MCF 10A (cell line): ENCODE data around the gene NUFIP1. TPM values are rescaled to one million over a fixed set of nuclear protein-coding genes. Genes with fewer than 3 reads are reported as not detected.

Experiments used
- BruUV-seq: library from RNA; stranded (reverse); fragments of 400-500 nt; replicated peaks from 2 replicates; lab custom pipeline; 2021; lab: Mats Ljungman, UMichigan
- CTCF ChIA-PET: fragments of 300-600 bp; sonication (Branson Sonifier 250); formaldehyde crosslinking; extraction: SDS; loops from one replicate; lab custom pipeline; 2021; ENCODE audit warnings: antibody characterized with exemption, inconsistent platforms; lab: Yijun Ruan, JAX
- POLR2A ChIA-PET: fragments of 300-600, 350-650 bp; sonication (Branson Sonifier 250); formaldehyde crosslinking; extraction: SDS; loops from one replicate; lab custom pipeline; 2020; ENCODE audit warnings: antibody characterized with exemption, inconsistent platforms; lab: Yijun Ruan, JAX
- DNase-seq: peaks from one replicate; pipeline ENCODE4 v3.0.0-alpha.2; 2018; ENCODE audit not compliant: unreplicated experiment
- H3K27ac Mint-ChIP-seq: one replicate; pipeline ENCODE4 v1.8.0; 2022; ENCODE audit warnings: mild to moderate bottlenecking, low read depth, mixed read lengths; ENCODE audit not compliant: unreplicated experiment
- H3K27me3 Mint-ChIP-seq: one replicate; pipeline ENCODE4 v1.8.0; 2022; ENCODE audit warnings: mixed read lengths; ENCODE audit not compliant: insufficient read depth, unreplicated experiment
- H3K36me3 Mint-ChIP-seq: one replicate; pipeline ENCODE4 v1.8.0; 2022; ENCODE audit warnings: mild to moderate bottlenecking, moderate library complexity, mixed read lengths; ENCODE audit not compliant: insufficient read depth, unreplicated experiment
- H3K4me1 Mint-ChIP-seq: one replicate; pipeline ENCODE4 v1.8.0; 2022; ENCODE audit warnings: mixed read lengths; ENCODE audit not compliant: insufficient read depth, unreplicated experiment
- H3K4me3 Mint-ChIP-seq: one replicate; pipeline ENCODE4 v1.8.0; 2022; ENCODE audit warnings: mild to moderate bottlenecking, moderate library complexity, mixed read lengths; ENCODE audit not compliant: unreplicated experiment
- H3K9me3 Mint-ChIP-seq: one replicate; pipeline ENCODE4 v1.8.0; 2022; ENCODE audit warnings: mixed read lengths; ENCODE audit not compliant: unreplicated experiment
- intact Hi-C: fragments of 100-400 bp; cut with micrococcal nuclease; formaldehyde crosslinking; loops from 2 replicates; pipeline ENCODE4 v1.14.1; 2022
- total RNA-seq: library from RNA; stranded (reverse); gene quantifications from 2 replicates; pipeline ENCODE4 v1.2.3, GENCODE V29; 2022
- TF ChIP-seq, protein P1 (sequence below): fragments of 200-600 bp; IDR thresholded peaks from one replicate; pipeline ENCODE4 v1.8.0; 2022; ENCODE audit warnings: antibody characterized with exemption, mild to moderate bottlenecking; ENCODE audit not compliant: unreplicated experiment

NUFIP1 gene
- total RNA-seq, 1 experiment from 2014 or later, result 9.7 TPM

GRCh38 chr13:44968434-44968815, 20.8 kb downstream of the NUFIP1 start:
- peak overlapping the region; percentile 40 for H3K27ac Mint-ChIP-seq
- H3K4me1 Mint-ChIP-seq, result peaks cover 15% of the 10 kb centered on the region
- H3K9me3 Mint-ChIP-seq, result no peaks in the 10 kb centered on the region
- peaks cover 43% of the 10 kb centered on the region for H3K36me3 Mint-ChIP-seq
- DNase-seq, result no peak
- ChIA-PET POLR2A (interaction anchor here (0.7 to 2.3 kb wide), 3 partner anchors 12 to 483 kb away, joined by 3 to 10 read pairs (median 6); no protein-coding TSS in a partner anchor), CTCF (interaction anchor here (0.6 to 4.8 kb wide), 8 partner anchors 21 to 486 kb away, joined by 3 to 50 read pairs (median 4); no protein-coding TSS in a partner anchor)
- no peak overlapping the region for H3K4me3 Mint-ChIP-seq
- H3K27me3 Mint-ChIP-seq, result no peaks in the 10 kb centered on the region
- no TSS peak for BruUV-seq
- intact Hi-C loops, result no loop called here
- TF ChIP-seq, protein P1, sequence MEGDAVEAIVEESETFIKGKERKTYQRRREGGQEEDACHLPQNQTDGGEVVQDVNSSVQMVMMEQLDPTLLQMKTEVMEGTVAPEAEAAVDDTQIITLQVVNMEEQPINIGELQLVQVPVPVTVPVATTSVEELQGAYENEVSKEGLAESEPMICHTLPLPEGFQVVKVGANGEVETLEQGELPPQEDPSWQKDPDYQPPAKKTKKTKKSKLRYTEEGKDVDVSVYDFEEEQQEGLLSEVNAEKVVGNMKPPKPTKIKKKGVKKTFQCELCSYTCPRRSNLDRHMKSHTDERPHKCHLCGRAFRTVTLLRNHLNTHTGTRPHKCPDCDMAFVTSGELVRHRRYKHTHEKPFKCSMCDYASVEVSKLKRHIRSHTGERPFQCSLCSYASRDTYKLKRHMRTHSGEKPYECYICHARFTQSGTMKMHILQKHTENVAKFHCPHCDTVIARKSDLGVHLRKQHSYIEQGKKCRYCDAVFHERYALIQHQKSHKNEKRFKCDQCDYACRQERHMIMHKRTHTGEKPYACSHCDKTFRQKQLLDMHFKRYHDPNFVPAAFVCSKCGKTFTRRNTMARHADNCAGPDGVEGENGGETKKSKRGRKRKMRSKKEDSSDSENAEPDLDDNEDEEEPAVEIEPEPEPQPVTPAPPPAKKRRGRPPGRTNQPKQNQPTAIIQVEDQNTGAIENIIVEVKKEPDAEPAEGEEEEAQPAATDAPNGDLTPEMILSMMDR, result no peak

- peak; percentile 5 for DNase-seq
- no peak overlapping the region for H3K4me3 Mint-ChIP-seq
- ChIA-PET POLR2A (interaction anchor here (0.5 to 0.8 kb wide), 6 partner anchors 46 to 1157 kb away, joined by 3 read pairs; no protein-coding TSS in a partner anchor), CTCF (interaction anchor here (0.6 to 4.8 kb wide), 6 partner anchors 49 to 485 kb away, joined by 3 to 50 read pairs (median 5); no protein-coding TSS in a partner anchor)
- H3K36me3 Mint-ChIP-seq, result peaks cover 48% of the 10 kb centered on the region
- TF ChIP-seq, protein P1, result no peak
- peaks cover 15% of the 10 kb centered on the region for H3K4me1 Mint-ChIP-seq
- H3K9me3 Mint-ChIP-seq, result no peaks in the 10 kb centered on the region
- peak overlapping the region; percentile 40 for H3K27ac Mint-ChIP-seq
- no TSS peak for BruUV-seq
- intact Hi-C loops, result no loop called here
- H3K27me3 Mint-ChIP-seq, result no peaks in the 10 kb centered on the region
These were observed 21.4 kb downstream of the NUFIP1 start for GRCh38 chr13:44967704-44968433.

DNA sequence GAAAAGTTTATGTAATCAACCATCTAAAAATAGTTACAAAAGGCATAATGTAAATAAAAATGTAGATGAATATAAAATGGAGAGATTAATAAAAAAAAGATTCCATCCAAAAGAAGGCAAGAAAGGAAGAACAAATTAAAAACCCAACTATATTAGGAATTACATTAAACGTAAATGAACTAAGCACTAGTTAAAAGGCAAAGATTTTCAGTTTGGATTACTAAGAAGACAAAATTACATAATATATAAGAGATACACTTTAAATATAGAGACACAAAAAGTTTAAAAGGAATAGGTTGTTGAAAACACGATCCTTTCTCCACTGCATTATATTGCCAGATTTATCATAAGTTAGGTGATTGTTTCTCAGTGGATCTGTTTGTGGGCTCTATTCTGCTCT, 27.3 kb downstream of the NUFIP1 start:
- no peaks in the 10 kb centered on the region for H3K27me3 Mint-ChIP-seq
- DNase-seq, result no peak
- intact Hi-C loops, result no loop called here
- BruUV-seq, result no TSS peak
- ChIA-PET CTCF (interaction anchor here (1.1 kb wide), 1 partner anchor 44 kb away, joined by 4 read pairs; no protein-coding TSS in a partner anchor), POLR2A (no interaction called here)
- H3K9me3 Mint-ChIP-seq, result peaks cover 11% of the 10 kb centered on the region
- no peak overlapping the region for H3K27ac Mint-ChIP-seq
- peaks cover 79% of the 10 kb centered on the region for H3K36me3 Mint-ChIP-seq
- no peak overlapping the region for H3K4me3 Mint-ChIP-seq
- TF ChIP-seq, protein P1, result no peak
- no peaks in the 10 kb centered on the region for H3K4me1 Mint-ChIP-seq

DNA sequence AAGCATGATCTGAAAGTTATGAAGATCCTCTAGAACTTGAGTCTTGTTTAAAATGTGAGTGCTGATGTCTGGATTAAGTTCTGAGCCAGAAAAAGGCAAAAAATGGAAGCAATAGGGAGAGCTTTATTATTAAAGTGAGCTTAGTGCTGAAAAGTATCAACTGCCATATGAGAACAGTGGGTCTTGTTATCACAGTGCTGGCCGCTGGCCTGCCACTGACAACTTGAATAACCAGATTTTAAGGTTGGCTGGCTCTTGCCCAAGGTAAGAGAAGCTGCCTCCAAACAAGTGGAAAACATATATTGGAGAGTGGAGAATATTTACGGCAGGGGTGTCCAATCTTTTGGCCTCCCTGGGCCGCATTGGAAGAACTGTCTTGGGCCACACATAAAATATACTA, 33.9 kb downstream of the NUFIP1 start:
- Mint-ChIP-seq H3K4me1 (peaks cover 9% of the 10 kb centered on the region), H3K4me3 (no peak overlapping the region), H3K9me3 (no peaks in the 10 kb centered on the region), H3K27ac (no peak overlapping the region), H3K36me3 (peaks cover 44% of the 10 kb centered on the region), H3K27me3 (no peaks in the 10 kb centered on the region)
- TF ChIP-seq, protein P1, result no peak
- CTCF ChIA-PET, result interaction anchor here (1.2 to 1.8 kb wide), 2 partner anchors 37 to 472 kb away, joined by 6 to 9 read pairs; no protein-coding TSS in a partner anchor
- POLR2A ChIA-PET, result no interaction called here
- intact Hi-C loops, result no loop called here
- BruUV-seq, result no TSS peak
- no peak for DNase-seq
